ENCODE measurements around the gene AKAP1.

GRCh38 chr17:57040571-57040970 lies 44.5 kb upstream of the AKAP1 start:
- TF ChIP-seq CTCF (conservative IDR thresholded peaks at IDR 0.05 in 1 of 2, IDR thresholded peaks at IDR 0.05 in 1 of 2; ENCODE audit: low read depth in 1 of 2, low read length in 2 of 2) = no peak
- TF ChIP-seq EZH2 (IDR thresholded peaks at IDR 0.05; ENCODE audit: low read length, missing control alignments) = no peak
